Panc1 (cell line): Measurements from ENCODE around the gene ARHGAP8. TPM values are rescaled to one million over a fixed set of nuclear protein-coding genes. Genes with fewer than 3 reads are reported as not detected.

Experiments
- ATAC-seq: fragments of 200-7000 bp; cut with Tn5 transposase; 2 replicates; pipeline ENCODE4 v1.9.1; 2020; ENCODE audit warnings: mild to moderate bottlenecking, moderate library complexity
- BruUV-seq: library from RNA; stranded (reverse); fragments of 400-500 nt; replicated peaks from 2 replicates; lab custom pipeline; 2021; lab: Mats Ljungman, UMichigan
- CTCF ChIA-PET: fragments of 300-600 bp; sonication (Branson Sonifier 250); formaldehyde crosslinking; loops from one replicate; lab custom pipeline; 2022; ENCODE audit warnings: antibody characterized with exemption; lab: Charles Lee
- POLR2A ChIA-PET: fragments of 300-600 bp; sonication (Branson Sonifier 250); formaldehyde crosslinking; loops from one replicate; lab custom pipeline; 2022; ENCODE audit warnings: antibody characterized with exemption; lab: Charles Lee
- DNase-seq: peaks from one replicate; pipeline ENCODE4 v3.0.0-alpha.2; 2010; ENCODE audit warnings: low read depth, low spot score
- H3K27ac ChIP-seq: 2 replicates; pipeline ENCODE4 v1.5.1; 2011; ENCODE audit warnings: mild to moderate bottlenecking, low read length, inconsistent platforms
- H3K27me3 ChIP-seq: fragments of 200-500 bp; sonication (Bioruptor generic); 2 replicates; pipeline ENCODE4 v1.6.0; 2014; ENCODE audit warnings: low read length, inconsistent platforms; ENCODE audit not compliant: control insufficient read depth, insufficient read depth
- H3K36me3 ChIP-seq: fragments of 200-500 bp; sonication (Bioruptor generic); 2 replicates; pipeline ENCODE4 v1.5.1; 2014; ENCODE audit warnings: inconsistent platforms, mild to moderate bottlenecking, low read length, moderate library complexity; ENCODE audit not compliant: control insufficient read depth, insufficient read depth
- H3K4me1 ChIP-seq: 2 replicates; pipeline ENCODE4 v1.5.1; 2011; ENCODE audit warnings: inconsistent platforms, mild to moderate bottlenecking, low read length, moderate library complexity; ENCODE audit not compliant: control insufficient read depth, insufficient read depth
- H3K4me3 ChIP-seq, 2 experiments: 2 replicates each; pipeline ENCODE4 v1.5.1; 2011 to 2012; ENCODE audit warnings: low read depth in 2 of 2, low read length in 2 of 2, mild to moderate bottlenecking in 2 of 2, inconsistent platforms in 1 of 2, moderate library complexity in 1 of 2
- H3K9me3 ChIP-seq: fragments of 200-500 bp; sonication (Bioruptor generic); 2 replicates; pipeline ENCODE4 v1.5.1; 2014; ENCODE audit warnings: low read depth, mild to moderate bottlenecking, inconsistent platforms, low read length, moderate library complexity; ENCODE audit not compliant: control insufficient read depth, insufficient read depth
- POLR2AphosphoS5 ChIP-seq: IDR thresholded peaks from 2 replicates; pipeline ENCODE4 v1.6.1; 2012; ENCODE audit warnings: mild to moderate bottlenecking, low read depth, low read length, moderate library complexity
- SIN3A ChIP-seq: IDR thresholded peaks from 2 replicates; pipeline ENCODE4 v1.6.1; 2012; ENCODE audit warnings: low read depth, mild to moderate bottlenecking, low read length, moderate library complexity, borderline replicate concordance; ENCODE audit not compliant: insufficient read depth
- TCF7L2 ChIP-seq: IDR thresholded peaks from 2 replicates; pipeline ENCODE4 v1.6.1; 2011; ENCODE audit warnings: mild to moderate bottlenecking, low read depth, low read length, inconsistent platforms
- in situ Hi-C: cut with HindIII; loops from 2 replicates; pipeline ENCODE4 v1.10.0; 2016; ENCODE audit warnings: low sequenced_read_pairs, low pct_unique_long_range_greater_than_20kb
- intact Hi-C: fragments of 100-400 bp; cut with micrococcal nuclease; formaldehyde crosslinking; loops from one replicate; pipeline ENCODE4 v1.10.0; 2022; ENCODE audit not compliant: unreplicated experiment
- total RNA-seq: library from RNA; stranded (reverse); gene quantifications from one replicate; pipeline ENCODE4 v1.2.1, GENCODE V29; 2021; ENCODE audit not compliant: unreplicated experiment
- TF ChIP-seq, protein P1 (sequence below), 2 experiments: IDR thresholded peaks; 2 replicates each; pipeline ENCODE4 v1.6.1; 2011 to 2012; ENCODE audit warnings: low read depth in 2 of 2, control low read depth in 1 of 2, low read length in 1 of 2, mild to moderate bottlenecking in 1 of 2, moderate library complexity in 1 of 2; ENCODE audit not compliant: insufficient read depth in 1 of 2
- TF ChIP-seq, protein P2 (sequence below): fragments of 450-650 bp; IDR thresholded peaks from 2 replicates; pipeline ENCODE4 v1.5.1; 2017; ENCODE audit warnings: mild to moderate bottlenecking

The ARHGAP8 gene
- total RNA-seq, 1 experiment from 2014 or later = 9.2 TPM

GRCh38 chr22:44731357-44731970 is 20.9 kb upstream of the ARHGAP8 start:
- ATAC-seq (no peak), DNase-seq (no peak)
- H3K36me3 ChIP-seq = no peaks in the 10 kb centered on the region
- H3K27ac ChIP-seq = no peak overlapping the region
- no peaks in the 10 kb centered on the region for H3K27me3 ChIP-seq
- H3K4me1 ChIP-seq = no peaks in the 10 kb centered on the region
- TF ChIP-seq, protein P1, sequence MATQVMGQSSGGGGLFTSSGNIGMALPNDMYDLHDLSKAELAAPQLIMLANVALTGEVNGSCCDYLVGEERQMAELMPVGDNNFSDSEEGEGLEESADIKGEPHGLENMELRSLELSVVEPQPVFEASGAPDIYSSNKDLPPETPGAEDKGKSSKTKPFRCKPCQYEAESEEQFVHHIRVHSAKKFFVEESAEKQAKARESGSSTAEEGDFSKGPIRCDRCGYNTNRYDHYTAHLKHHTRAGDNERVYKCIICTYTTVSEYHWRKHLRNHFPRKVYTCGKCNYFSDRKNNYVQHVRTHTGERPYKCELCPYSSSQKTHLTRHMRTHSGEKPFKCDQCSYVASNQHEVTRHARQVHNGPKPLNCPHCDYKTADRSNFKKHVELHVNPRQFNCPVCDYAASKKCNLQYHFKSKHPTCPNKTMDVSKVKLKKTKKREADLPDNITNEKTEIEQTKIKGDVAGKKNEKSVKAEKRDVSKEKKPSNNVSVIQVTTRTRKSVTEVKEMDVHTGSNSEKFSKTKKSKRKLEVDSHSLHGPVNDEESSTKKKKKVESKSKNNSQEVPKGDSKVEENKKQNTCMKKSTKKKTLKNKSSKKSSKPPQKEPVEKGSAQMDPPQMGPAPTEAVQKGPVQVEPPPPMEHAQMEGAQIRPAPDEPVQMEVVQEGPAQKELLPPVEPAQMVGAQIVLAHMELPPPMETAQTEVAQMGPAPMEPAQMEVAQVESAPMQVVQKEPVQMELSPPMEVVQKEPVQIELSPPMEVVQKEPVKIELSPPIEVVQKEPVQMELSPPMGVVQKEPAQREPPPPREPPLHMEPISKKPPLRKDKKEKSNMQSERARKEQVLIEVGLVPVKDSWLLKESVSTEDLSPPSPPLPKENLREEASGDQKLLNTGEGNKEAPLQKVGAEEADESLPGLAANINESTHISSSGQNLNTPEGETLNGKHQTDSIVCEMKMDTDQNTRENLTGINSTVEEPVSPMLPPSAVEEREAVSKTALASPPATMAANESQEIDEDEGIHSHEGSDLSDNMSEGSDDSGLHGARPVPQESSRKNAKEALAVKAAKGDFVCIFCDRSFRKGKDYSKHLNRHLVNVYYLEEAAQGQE (IDR thresholded peaks at IDR 0.05; ENCODE audit: insufficient read depth in 1 of 2, low read depth in 2 of 2, low read length in 1 of 2) = no peak
- no peak for TF ChIP-seq TCF7L2
- TF ChIP-seq POLR2AphosphoS5 = no peak
- TF ChIP-seq, protein P2, sequence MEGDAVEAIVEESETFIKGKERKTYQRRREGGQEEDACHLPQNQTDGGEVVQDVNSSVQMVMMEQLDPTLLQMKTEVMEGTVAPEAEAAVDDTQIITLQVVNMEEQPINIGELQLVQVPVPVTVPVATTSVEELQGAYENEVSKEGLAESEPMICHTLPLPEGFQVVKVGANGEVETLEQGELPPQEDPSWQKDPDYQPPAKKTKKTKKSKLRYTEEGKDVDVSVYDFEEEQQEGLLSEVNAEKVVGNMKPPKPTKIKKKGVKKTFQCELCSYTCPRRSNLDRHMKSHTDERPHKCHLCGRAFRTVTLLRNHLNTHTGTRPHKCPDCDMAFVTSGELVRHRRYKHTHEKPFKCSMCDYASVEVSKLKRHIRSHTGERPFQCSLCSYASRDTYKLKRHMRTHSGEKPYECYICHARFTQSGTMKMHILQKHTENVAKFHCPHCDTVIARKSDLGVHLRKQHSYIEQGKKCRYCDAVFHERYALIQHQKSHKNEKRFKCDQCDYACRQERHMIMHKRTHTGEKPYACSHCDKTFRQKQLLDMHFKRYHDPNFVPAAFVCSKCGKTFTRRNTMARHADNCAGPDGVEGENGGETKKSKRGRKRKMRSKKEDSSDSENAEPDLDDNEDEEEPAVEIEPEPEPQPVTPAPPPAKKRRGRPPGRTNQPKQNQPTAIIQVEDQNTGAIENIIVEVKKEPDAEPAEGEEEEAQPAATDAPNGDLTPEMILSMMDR = no peak
- no peak for TF ChIP-seq SIN3A
- in situ Hi-C loops = no loop called here
- BruUV-seq = no TSS peak
- H3K4me3 ChIP-seq = no peak overlapping the region
- CTCF ChIA-PET = no interaction called here
- intact Hi-C loops = no loop called here
- POLR2A ChIA-PET = no interaction called here
- H3K9me3 ChIP-seq = no peaks in the 10 kb centered on the region

- ChIA-PET CTCF (no interaction called here), POLR2A (no interaction called here)
- Histone ChIP-seq H3K4me1 (no peaks in the 10 kb centered on the region), H3K27ac (no peak overlapping the region), H3K4me3 (no peak overlapping the region), H3K36me3 (no peaks in the 10 kb centered on the region), H3K27me3 (no peaks in the 10 kb centered on the region), H3K9me3 (no peaks in the 10 kb centered on the region)
- no peak for DNase-seq
- intact Hi-C loops = no loop called here
- in situ Hi-C loops = no loop called here
- ATAC-seq = no peak
- no TSS peak for BruUV-seq
- TF ChIP-seq, protein P1 (IDR thresholded peaks at IDR 0.05; ENCODE audit: insufficient read depth in 1 of 2, low read depth in 2 of 2, low read length in 1 of 2) = no peak
- TF ChIP-seq TCF7L2 (no peak), SIN3A (no peak), POLR2AphosphoS5 (no peak)
- TF ChIP-seq, protein P2 = no peak
These were observed 20.3 kb upstream of the ARHGAP8 start for GRCh38 chr22:44732017-44732561.
